Measurements from ENCODE around the gene BRSK2. TPM values are rescaled to one million over a fixed set of nuclear protein-coding genes. Genes with fewer than 3 reads are reported as not detected.

BRSK2 gene
- total RNA-seq, 2 donors from 2014 or later = 0.81 to 1.0 TPM

DNA sequence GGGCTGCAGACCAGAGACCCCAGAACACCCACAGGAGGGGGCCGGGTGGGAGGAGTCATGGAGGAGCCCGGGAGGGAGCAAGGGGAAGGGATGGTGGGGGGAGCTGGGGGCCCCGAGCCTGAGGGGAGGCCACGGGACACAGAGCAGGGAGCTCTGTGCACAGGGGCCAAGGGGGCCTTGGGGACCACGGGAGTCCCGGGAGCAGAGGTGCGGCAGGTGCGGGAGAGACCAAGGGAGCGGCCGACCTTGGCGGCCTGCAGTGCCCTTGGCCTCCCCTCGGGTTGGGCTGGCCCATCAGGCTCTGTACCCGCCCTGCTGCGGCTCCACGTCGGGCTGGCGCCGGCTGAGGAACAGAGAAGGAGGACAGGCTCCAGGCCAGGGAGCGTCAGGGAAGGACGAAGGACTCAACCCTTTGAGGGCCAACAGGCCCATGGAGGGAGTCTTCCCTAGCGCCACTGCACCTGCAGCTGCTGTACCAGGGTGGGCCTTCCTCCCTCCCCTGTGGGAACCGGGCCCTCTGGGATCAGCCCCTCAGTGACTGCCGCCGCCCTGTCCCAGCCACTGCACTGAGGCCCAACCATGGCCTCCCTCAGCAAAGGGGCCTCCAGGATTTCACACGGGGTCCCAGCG is 17.8 kb upstream of the BRSK2 start:
- intact Hi-C loops (cut with DNase I) = no loop called here
- no peak for DNase-seq (ENCODE audit: low spot score)

GRCh38 chr11:1372660-1373059 is 17.1 kb upstream of the BRSK2 start:
- intact Hi-C loops (cut with DNase I) = no loop called here

GRCh38 chr11:1373536-1374214 is 16.1 kb upstream of the BRSK2 start:
- intact Hi-C loops (cut with DNase I) = no loop called here
- no peak for DNase-seq (ENCODE audit: low spot score)

More at GRCh38 chr11:1372660-1373059, 17.1 kb upstream of the BRSK2 start:
- no peak for DNase-seq (ENCODE audit: low spot score)

DNA sequence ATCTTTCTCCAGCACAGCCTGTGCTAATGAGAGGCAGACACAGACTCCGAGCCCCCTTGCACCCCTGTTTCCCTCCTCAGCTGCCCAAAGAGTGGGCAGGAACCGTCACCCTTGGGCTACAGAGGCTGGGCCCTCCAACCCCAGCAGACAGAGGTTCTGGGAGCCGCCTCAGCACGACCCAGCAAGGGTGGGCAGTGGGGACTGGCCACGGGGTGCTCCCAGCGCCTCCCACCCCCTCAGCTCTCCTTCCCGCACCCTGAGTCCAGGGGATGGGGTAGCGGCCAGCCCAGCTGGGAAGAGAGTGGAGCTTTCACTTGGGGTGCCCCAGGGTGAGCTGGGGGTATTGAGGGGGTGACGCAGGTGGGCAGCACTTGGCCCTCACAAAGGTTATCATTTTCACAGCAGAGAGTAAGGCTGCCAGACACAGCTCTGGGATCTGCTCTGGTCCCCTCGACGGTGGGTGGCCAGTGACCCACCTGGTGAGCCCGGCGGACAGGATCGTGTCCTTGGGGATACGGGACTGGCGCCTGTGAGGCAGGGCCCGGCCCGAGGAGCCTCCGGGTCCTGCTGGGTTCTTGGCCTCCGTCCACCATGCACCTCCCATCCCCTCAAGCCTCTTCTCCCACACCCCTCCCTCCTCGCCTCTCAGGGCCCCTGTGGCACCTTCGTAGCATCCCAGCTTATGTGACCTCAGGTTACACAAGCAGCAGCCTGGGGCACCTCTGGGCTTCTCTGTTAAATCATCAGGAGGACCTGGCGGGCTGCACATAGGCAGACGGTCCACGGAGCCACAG is 14.4 kb upstream of the BRSK2 start:
- no peak for DNase-seq (ENCODE audit: low spot score)
- intact Hi-C loops (cut with DNase I) = no loop called here

- intact Hi-C loops (cut with DNase I) = no loop called here
- DNase-seq (ENCODE audit: low spot score) = no peak
These were observed 13.8 kb upstream of the BRSK2 start for GRCh38 chr11:1375955-1376258.

DNA sequence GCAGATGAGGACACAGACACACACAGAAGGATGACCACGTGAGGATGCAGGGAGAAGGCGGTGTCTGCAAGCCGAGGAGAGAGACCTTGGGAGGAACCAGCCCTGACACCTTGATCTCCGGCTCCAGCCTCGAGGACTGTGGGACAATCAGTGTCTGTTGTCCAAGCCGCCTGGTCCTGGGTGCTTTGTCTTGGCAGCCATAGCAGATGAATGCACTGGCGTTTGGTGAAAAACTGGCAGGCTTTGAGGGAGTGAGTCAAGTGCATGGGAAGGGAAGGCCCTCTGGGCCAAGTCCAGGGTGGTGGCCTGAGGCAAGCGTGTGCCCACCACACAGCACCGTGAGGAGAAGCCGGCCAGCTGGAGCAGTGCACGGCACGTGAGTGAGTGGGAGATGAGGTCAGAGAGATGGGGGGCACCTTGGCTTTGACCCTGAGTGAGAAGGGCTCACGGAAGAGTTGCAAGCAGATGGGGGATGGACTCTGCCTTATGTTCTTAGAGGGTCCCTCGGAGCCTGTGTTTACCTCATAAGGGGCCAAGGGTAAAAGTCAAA is 12.4 kb upstream of the BRSK2 start:
- intact Hi-C loops (cut with DNase I) = no loop called here
- no peak for DNase-seq (ENCODE audit: low spot score)

GRCh38 chr11:1381793-1382425 is 7.8 kb upstream of the BRSK2 start:
- no peak for DNase-seq (ENCODE audit: low spot score)
- intact Hi-C loops (cut with DNase I) = no loop called here

- DNase-seq (ENCODE audit: low spot score) = peak; percentile 76
- intact Hi-C loops (cut with DNase I) = no loop called here
These were observed 7.3 kb upstream of the BRSK2 start for GRCh38 chr11:1382429-1382828.

- intact Hi-C loops (cut with DNase I) = no loop called here
These were observed 6.7 kb upstream of the BRSK2 start for GRCh38 chr11:1382831-1383607.

GRCh38 chr11:1384199-1384970 is 5.3 kb upstream of the BRSK2 start:
- intact Hi-C loops (cut with DNase I) = no loop called here
- DNase-seq (ENCODE audit: low spot score) = no peak

More at GRCh38 chr11:1382831-1383607, 6.7 kb upstream of the BRSK2 start:
- peak; percentile 95 for DNase-seq (ENCODE audit: low spot score)

GRCh38 chr11:1387521-1387920 is 2.2 kb upstream of the BRSK2 start:
- intact Hi-C loops (cut with DNase I) = no loop called here
- DNase-seq (ENCODE audit: low spot score) = no peak

DNA sequence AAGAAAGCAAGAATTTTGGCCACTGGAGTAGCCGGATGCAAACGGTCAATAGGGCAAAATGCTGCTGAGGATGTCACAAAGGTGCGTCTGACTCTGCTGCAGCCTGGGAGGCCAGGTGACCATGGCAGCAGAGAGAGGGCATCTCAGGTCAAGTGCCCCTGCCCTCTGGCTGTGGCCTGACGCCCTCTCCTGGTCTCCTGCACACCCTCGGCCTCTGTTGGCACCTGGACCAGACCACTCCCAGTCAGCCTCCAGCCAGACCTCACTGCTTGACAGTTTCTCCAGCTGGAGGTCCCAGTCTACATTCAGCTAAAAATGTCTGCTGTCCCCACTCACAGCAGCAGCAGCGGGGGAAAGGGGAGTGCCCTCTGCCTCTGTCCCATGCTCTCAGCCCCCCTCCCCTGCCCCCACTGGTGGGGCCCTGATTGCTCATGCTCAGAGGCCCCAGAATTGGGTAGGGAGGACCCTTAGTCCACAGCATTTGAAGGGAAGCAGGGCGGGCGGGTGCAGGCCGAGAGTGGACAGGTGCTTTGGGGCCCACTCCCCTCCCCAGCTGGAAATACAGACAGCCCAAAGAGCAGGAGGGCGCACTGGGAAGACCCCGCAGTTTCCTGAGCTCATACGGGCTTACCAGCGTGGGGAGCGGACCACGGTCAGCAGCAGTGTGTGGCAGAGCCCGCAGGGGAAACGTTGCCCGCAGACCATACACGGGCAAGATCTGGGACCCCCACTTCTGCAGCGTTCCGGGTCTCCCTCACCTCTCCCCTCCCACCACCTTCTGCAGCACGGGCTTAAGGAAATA is 1.6 kb upstream of the BRSK2 start:
- DNase-seq (ENCODE audit: low spot score) = no peak
- intact Hi-C loops (cut with DNase I) = no loop called here

DNA sequence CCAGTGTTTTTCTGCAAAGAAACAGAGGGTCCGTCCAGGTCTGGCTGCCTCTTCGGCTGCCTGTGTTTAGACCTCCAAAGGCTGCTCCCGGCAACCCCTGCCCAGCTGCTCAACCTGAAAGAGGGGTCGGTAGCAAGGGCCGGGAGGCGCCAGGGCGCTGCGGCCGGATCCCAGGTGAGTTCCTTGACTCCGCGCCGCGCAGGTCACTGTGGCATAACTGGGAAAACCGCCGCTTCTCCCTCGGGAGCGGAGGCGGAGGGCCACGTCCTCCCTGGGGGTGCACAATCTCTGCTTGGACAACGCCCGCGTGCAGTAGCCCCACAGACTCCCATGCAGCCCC is 1.0 kb upstream of the BRSK2 start:
- intact Hi-C loops (cut with DNase I) = no loop called here
- no peak for DNase-seq (ENCODE audit: low spot score)

DNA sequence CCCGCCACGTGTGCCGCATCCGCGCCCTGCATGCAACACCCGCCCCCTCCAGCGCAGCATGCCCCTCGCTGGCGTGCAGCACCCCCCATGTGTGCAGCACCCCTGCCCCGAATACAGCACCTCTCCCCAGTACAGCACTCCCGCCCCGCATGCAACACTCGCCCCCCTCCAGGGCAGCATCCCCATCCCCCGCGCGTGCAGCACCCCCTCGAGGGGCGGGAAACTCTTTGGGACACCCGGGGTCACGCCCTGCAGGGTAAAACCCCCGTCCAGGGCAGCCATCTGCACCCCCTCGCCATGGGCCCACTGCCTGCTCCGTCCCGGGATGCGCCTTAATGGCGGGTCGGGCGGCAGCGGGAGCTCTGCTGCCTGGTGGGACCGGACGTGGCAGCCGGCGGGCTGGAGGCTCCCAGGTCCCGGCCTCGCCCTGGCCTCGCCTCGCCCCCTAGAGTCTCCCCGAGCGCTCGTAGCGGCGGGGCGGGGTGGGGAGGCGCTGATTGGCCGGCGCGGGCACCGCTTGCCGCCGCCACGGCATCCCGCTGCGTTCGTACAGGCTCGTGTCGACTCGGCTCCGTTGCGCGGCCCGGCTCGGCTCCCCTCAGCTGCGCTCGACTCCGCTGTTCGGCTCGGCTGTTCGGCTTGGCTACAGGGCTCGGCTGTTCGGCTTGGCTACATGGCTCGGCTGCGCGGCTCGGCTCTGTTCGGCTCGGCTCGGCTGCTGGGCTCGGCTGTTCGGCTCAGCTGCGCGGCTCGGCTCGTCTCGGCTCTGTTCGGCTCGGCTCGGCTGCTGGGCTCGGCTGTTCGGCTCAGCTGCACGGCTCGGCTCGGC is 417 bp upstream of the BRSK2 start:
- peak; percentile 99 for DNase-seq (ENCODE audit: low spot score)
- intact Hi-C loops (cut with DNase I) = no loop called here

DNA sequence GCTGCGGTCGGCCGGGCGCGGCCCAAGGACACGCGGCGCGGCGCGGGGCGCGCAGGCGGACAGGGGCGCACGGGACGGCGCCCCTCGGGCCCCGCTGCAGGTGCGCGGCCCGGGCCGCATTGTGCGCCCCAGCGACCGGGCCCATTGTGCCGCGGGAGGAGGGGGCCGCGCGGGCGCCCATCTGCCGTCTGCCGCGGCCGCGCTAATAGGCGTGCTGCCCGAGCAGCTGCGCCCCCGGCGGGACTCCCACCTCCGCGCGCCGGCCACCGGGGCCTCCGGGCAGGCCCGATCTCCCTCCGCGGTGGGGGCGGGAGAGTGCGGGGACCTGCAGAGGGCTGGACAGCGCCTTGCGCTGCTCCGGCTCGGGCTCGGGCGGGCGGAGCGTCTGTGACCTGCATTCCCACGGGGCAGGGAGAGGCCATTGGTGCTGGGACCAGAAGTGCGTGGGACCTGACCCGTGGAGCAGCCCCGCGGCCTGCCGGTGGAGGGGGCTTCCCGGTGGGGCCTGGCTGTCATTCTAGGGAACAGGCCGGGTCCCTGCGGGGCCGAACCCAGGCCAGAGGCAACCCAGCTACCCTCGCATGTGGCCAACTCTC is 933 bp downstream of the BRSK2 start:
- intact Hi-C loops (cut with DNase I) = no loop called here
- no peak for DNase-seq (ENCODE audit: low spot score)
